Measurements from ENCODE around the gene SMTNL1. TPM values are rescaled to one million over a fixed set of nuclear protein-coding genes. Genes with fewer than 3 reads are reported as not detected.

Gene SMTNL1
- total and polyA plus RNA-seq, 9 of the 15 experiments (the other 6 are each of a cell fraction or from before 2014, with no cell fraction given) = not detected

GRCh38 chr11:57499983-57500461, 37.4 kb upstream of the SMTNL1 start:
- intact Hi-C loops (cut with micrococcal nuclease) (loop anchor here (1.0 kb wide), 1 partner anchor 15 kb away; the partner anchor contains the start of gene SLC43A1), in situ Hi-C loops (cut with MboI) (no loop called here)
- H3K9me1 ChIP-seq (ENCODE audit: control insufficient read depth, insufficient read depth, low read length) = no peaks in the 10 kb centered on the region
- peak; percentile 63 for ATAC-seq
- no peaks in the 10 kb centered on the region for H3K27me3 ChIP-seq (ENCODE audit: control insufficient read depth in 2 of 2, insufficient read depth in 2 of 2, low read length in 2 of 2)
- H4K20me1 ChIP-seq (replicated peaks; ENCODE audit: control insufficient read depth, insufficient read depth, low read length) = peaks cover 24% of the 10 kb centered on the region
- H3K9me3 ChIP-seq (replicated peaks; ENCODE audit: control insufficient read depth, insufficient read depth, low read depth, low read length) = no peaks in the 10 kb centered on the region
- FAIRE-seq = peak; percentile 78
- 8% methylated on average over 12 of the region's 12 CpGs for WGBS (ENCODE audit: insufficient coverage, low coverage, missing lambda C conversion rate)
- H3K36me3 ChIP-seq (ENCODE audit: control insufficient read depth, insufficient read depth, low read length) = peaks cover 76% of the 10 kb centered on the region
- peak overlapping the region; percentile 61; the same call in 2 of the 3 replicates for H3K27ac ChIP-seq (ENCODE audit: extremely low read depth, low read depth, low read length)
- no TSS peak for BruUV-seq (replicated peaks)
- DNase-seq (ENCODE audit: extremely low read depth in 1 of 4, low spot score in 3 of 4) = no peak
- peak overlapping the region; percentile 7; the same call in 1 of the 2 replicates for H3K4me3 ChIP-seq
- POLR2A ChIA-PET = interaction anchor here (0.6 to 4.5 kb wide), 3 partner anchors 16 to 97 kb away, joined by 3 to 25 read pairs (median 3); partner anchors contain the start of gene SLC43A1
- peak overlapping the region; percentile 71 for H3K4me2 ChIP-seq (ENCODE audit: insufficient read depth, low read length)
- peaks cover 16 to 26% of the 10 kb centered on the region in 2 experiments for H3K4me1 ChIP-seq (replicated peaks in 1 of 2; ENCODE audit: control insufficient read depth in 2 of 2, insufficient read depth in 2 of 2, low read length in 2 of 2)
- peak overlapping the region; percentile 52 for H2AFZ ChIP-seq (ENCODE audit: low read depth, low read length)
- peak overlapping the region; percentile 28 to 49; a peak in 2 of 4 replicates for H3K9ac ChIP-seq (ENCODE audit: insufficient read depth in 1 of 2, low read depth in 2 of 2, low read length in 2 of 2)
- H3K79me2 ChIP-seq (ENCODE audit: control insufficient read depth, insufficient read depth, low read length) = peaks cover 8% of the 10 kb centered on the region; the same call in 1 of the 3 replicates
- CTCF ChIA-PET (ENCODE audit: low intra/inter-chr PET ratio) = no interaction called here
- no peak for TF ChIP-seq RNF2 (IDR thresholded peaks at IDR 0.05)
- TF ChIP-seq, protein P1, sequence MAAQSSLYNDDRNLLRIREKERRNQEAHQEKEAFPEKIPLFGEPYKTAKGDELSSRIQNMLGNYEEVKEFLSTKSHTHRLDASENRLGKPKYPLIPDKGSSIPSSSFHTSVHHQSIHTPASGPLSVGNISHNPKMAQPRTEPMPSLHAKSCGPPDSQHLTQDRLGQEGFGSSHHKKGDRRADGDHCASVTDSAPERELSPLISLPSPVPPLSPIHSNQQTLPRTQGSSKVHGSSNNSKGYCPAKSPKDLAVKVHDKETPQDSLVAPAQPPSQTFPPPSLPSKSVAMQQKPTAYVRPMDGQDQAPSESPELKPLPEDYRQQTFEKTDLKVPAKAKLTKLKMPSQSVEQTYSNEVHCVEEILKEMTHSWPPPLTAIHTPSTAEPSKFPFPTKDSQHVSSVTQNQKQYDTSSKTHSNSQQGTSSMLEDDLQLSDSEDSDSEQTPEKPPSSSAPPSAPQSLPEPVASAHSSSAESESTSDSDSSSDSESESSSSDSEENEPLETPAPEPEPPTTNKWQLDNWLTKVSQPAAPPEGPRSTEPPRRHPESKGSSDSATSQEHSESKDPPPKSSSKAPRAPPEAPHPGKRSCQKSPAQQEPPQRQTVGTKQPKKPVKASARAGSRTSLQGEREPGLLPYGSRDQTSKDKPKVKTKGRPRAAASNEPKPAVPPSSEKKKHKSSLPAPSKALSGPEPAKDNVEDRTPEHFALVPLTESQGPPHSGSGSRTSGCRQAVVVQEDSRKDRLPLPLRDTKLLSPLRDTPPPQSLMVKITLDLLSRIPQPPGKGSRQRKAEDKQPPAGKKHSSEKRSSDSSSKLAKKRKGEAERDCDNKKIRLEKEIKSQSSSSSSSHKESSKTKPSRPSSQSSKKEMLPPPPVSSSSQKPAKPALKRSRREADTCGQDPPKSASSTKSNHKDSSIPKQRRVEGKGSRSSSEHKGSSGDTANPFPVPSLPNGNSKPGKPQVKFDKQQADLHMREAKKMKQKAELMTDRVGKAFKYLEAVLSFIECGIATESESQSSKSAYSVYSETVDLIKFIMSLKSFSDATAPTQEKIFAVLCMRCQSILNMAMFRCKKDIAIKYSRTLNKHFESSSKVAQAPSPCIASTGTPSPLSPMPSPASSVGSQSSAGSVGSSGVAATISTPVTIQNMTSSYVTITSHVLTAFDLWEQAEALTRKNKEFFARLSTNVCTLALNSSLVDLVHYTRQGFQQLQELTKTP (IDR thresholded peaks at IDR 0.05; ENCODE audit: low read depth in 1 of 2, partially characterized antibody in 2 of 2) = peak in 1 of 2 experiments; percentile 25
- TF ChIP-seq RBM15 (IDR thresholded peaks at IDR 0.05; ENCODE audit: insufficient read depth, low read length) = no peak
- no peak for TF ChIP-seq THAP12 (CRISPR knock-in tag; IDR thresholded peaks at IDR 0.05)
- TF ChIP-seq KDM5B (IDR thresholded peaks at IDR 0.05; ENCODE audit: insufficient replicate concordance, low read depth, low read length) = no peak
- TF ChIP-seq ZBTB9 (CRISPR knock-in tag; IDR thresholded peaks at IDR 0.05) = 0 out of 2 replicates have a peak, but pooled peaks have one; percentile 43
- TF ChIP-seq TBL1XR1 (IDR thresholded peaks at IDR 0.05; ENCODE audit: low read length in 2 of 2) = no peak
- no peak for TF ChIP-seq ZNF395 (CRISPR knock-in tag; IDR thresholded peaks at IDR 0.05)
- no peak for TF ChIP-seq ZNF436 (CRISPR knock-in tag; IDR thresholded peaks at IDR 0.05)
- TF ChIP-seq FOXK1 (CRISPR knock-in tag; IDR thresholded peaks at IDR 0.05; ENCODE audit: borderline replicate concordance) = 0 out of 2 replicates have a peak, but pooled peaks have one; percentile 48
- no peak for TF ChIP-seq KDM2B (CRISPR knock-in tag; IDR thresholded peaks at IDR 0.05)
- no peak for TF ChIP-seq ZZZ3 (IDR thresholded peaks at IDR 0.05)

All from K562 (cell line).